T1000 (cell line): ENCODE data around the gene ARHGAP25.

Source experiments
- DNase-seq: peaks from one replicate; lab custom pipeline; 2025; ENCODE audit warnings: mixed read lengths; lab: John Stamatoyannopoulos, UW

ARHGAP25 gene

GRCh38 chr2:68766376-68766845 is 31.8 kb downstream of the ARHGAP25 start:
- no peak for DNase-seq

GRCh38 chr2:68767031-68767961 is 32.7 kb downstream of the ARHGAP25 start:
- DNase-seq: no peak

GRCh38 chr2:68767996-68768395 is 33.4 kb downstream of the ARHGAP25 start:
- no peak for DNase-seq

- no peak for DNase-seq
Observed at GRCh38 chr2:68768461-68768860, 33.9 kb downstream of the ARHGAP25 start.

DNA sequence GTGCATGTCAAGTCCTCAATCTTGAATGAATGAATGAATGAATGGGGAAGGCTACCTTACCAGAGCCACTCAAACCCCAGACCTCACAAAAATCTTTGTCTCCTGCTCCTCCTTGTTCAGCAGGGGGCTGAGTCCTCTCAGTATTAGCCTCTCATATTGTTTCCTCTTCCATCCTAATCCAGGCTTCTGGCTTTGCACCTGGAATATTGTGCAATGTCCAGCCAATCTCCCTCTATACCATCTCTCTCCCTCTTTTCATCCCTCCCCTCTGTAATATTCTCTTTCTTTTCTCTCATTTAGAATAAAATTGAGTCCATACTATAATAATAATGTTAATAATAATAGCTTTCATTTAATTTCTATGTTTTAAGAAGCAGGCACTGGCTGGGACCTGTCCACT is 34.3 kb downstream of the ARHGAP25 start:
- DNase-seq: no peak

DNA sequence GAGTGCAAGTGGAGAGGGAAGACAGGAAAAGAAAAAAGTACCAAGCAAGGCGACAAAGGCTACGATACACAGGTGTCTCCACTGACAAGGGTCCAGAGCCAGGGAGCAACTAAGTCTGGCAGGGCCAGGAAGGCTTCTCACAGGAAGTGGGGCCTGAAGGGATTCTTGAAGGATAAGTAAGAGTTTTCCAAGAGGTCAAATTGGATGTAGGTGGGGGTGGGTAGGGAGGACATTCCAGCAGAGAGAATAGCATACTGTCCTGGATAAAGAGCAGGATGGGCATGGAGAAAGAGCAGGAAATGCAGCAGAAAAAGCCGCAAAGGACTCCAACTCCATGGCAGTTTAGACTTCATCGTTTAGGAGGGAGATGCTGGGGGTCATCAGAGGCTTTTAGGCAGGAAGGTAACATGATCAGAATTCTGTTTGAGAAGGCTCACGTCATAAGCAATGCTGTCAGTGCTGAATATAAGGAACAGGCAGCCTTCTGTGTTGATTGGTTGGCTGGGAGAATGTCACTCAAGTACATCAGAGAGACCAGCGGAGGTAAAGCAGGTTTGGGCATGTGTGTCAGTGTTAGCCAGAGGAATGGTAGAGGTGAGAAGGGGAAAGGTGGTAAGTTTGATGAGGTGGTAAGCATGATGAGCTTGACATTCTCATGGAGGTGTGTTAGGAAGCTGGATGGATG is 35.1 kb downstream of the ARHGAP25 start:
- DNase-seq: no peak

DNA sequence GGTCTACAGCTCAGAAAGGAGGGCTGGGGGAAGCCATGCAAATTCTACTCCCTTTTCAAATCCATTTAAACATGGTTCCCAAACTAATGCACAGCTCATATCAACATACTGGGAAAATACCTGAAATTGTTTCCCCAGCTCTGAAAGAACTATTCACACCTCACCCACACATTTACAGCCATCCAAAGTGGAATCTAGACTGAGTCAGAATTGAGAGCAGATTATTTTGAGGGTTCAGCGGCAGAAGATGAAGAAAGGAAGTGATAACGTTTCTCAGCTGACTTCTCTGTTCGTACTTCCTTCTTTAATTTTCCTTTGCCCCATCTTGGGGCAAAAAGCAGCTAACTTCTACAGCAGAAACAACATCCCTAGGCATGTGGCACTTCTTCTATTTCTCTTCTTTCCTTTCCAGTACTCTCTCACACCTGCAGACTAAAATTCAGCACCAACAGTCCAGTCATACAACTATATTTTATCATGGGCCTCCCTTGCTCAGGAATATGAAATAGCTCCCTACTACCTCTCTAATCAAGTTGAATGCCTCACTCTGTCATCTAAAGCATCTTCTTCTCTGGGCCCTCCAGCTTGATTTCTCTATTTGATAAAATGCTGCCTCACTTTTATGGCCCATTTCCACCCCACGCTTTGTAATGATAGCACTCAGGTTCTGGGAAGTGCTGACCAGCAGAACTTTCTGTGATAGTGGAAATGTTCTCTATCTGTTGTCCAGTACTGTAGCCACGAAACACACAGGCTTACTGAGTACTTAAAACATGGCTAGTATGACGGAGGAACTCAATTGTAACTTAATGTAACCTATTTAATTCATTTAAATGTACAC is 35.9 kb downstream of the ARHGAP25 start:
- DNase-seq: no peak

- DNase-seq: no peak
Observed at GRCh38 chr2:68771211-68771751, 36.7 kb downstream of the ARHGAP25 start.

DNA sequence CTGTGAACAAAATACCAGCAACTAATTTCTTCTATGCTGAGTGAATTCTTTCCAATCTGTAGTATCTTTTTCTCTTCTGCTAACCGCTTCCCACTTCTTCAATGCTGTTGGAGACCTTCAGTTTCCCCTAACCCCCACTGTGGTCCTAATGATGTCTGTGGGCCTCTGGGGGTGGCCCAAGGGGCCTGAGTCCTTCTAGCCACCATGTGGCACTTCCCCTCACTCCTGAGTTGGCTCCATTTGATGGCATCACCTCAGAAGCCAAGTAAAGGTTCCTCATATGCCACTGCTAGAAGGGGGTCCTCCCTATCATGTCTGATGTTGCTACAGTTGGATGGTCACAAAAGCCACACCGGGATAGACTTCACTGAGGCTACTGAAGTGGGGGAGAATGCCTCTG is 37.5 kb downstream of the ARHGAP25 start:
- no peak for DNase-seq

GRCh38 chr2:68774569-68775271 is 40.1 kb downstream of the ARHGAP25 start:
- DNase-seq: no peak

- DNase-seq: no peak
Observed at GRCh38 chr2:68775272-68775842, 40.7 kb downstream of the ARHGAP25 start.

- no peak for DNase-seq
Observed at GRCh38 chr2:68776124-68776523, 41.5 kb downstream of the ARHGAP25 start.

DNA sequence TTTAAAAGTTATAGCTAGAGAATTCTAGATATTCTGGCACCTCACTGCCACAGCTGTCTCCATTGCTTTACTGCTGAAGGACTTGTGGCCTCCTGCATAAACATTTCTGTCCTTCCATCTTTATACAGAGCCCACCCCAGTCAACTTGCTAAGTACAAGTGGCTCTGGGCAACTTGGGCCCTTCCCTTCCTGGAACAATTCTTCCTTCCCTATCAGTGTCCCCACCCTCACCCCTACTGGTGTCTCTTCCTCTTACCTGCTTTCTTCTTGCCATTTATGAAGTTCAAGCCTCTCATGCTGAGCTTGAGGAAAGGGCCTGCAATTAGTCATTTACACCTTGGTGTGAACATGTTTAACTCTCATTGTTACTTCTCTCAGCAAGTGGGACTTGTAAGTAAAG is 45.0 kb downstream of the ARHGAP25 start:
- no peak for DNase-seq

DNA sequence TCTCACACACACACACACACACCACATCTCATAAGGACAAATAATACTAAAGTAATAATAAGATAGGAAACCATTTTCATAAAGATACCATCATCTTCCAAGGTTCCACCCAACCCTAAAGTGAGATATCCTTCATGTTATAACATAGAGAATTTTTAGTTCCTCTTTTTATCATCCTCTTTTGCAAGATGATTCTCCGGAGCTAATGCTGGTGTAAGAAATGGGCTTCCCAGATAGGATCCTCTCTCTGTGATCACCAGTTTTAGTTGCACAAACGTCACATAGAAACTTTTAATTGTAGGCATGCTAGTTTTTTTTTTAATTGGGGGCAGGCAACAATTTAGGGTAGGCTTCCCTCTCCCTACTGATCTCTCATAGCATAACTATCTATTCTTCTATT is 49.6 kb downstream of the ARHGAP25 start:
- no peak for DNase-seq

DNA sequence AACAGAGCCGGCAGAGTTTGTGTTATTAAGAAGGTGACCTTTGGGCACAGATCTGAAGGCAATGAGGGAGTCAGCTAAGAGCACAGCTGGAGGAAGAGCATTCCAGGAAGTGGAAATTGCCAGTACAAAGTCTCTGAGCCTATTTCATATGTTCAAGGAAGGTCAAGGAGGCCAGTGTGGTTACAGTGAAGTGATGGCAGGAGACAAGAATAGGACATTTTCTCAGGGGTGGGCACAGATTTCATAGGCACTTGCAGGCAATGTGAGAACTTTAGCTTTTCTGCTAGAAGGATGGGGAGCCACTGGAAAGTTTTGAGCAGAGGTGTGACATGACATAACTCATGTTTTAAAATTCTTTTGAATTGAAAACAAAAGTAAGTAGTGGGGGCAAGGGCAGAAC is 50.3 kb downstream of the ARHGAP25 start:
- no peak for DNase-seq

DNA sequence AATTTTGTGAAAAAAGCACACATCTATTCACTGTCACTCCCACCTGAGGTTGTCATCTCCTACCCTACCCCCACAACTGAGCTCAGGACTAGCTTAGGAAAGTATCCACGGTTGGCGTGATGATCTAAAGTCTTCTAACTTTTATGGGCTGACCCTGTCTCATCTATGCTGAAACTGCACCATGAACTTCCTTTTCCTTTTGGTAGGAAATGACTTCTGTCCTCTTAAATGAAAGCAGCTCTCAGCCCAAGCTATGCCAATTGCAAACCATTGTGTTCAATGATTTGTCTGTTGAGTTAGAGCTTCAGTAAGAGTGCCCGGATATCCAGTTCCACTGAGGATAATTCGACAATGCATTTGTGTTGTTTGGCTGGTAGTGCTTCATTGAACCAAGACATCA is 52.7 kb downstream of the ARHGAP25 start:
- no peak for DNase-seq

DNA sequence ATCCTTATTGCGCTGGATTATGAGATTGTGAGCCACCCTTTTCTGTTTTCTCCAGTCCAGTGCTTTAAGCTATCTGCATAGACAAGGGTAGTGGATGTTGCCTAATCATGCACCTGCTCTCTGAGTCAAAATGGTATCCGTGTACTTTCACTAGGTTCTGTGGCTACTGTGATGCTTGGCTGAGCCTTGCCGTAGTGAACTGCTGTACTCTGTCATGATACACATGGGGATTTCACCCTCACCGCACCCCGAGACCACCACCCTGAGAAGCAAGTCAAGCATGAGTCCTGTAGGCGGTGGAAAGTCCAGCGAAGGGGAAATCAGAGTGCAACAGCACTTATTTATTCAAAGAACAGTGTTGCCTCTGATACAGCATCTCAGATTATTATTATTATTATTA is 55.0 kb downstream of the ARHGAP25 start:
- DNase-seq: no peak

- DNase-seq: no peak
Observed at GRCh38 chr2:68790600-68790999, 56.0 kb downstream of the ARHGAP25 start.

DNA sequence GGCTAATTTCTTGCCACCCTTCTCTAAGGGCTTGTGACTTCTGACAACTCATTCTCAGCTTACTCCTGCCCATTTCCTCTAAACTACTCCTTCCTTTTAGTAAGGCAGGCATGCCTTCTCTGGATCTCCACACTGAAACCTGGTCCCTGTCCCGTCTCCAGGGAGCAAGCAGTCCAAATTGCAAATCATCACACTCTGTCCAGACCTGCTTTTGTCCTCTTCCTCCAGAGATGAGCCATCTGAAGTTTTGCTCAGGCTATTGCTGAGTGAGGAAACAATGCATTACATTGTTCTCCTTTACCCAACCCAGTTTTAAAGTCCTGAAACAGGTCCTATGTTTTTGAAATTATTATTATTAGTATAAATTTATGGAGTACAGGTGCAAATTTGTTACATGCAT is 57.3 kb downstream of the ARHGAP25 start:
- DNase-seq: no peak

GRCh38 chr2:68792751-68793150 is 58.1 kb downstream of the ARHGAP25 start:
- no peak for DNase-seq

DNA sequence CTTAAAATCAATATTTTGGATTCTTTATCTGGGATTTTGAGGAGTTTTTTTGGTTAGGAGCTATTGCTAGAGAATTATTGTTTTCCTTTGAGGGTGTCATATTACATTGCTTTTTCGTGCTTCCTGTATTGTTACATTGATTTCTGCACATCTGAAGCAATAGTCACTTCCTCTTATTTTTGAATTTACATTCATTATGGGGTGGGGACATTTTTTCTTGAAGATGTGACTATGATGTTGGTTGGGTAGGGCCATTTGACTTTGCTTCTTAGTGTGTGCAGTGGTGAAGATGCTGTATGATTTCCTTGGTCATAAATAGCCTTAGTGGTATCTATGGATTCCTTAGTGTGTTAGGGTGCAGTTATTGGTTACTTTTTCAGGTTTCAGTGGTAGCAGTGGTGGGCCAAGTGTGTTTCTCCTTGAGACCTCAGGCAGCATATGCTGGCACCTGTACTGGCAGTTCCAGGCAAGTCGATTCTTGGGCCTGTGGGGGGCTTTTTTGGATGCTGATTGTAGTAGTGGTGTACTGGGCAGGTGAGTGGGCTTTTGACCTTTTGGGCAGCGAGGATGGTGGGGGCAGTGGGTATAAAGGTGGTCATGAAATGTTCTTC is 61.8 kb downstream of the ARHGAP25 start:
- no peak for DNase-seq
